Pancreas (tissue), 10 donors: Measurements from ENCODE around the gene KIF3A. TPM values are rescaled to one million over a fixed set of nuclear protein-coding genes. Genes with fewer than 3 reads are reported as not detected.

Experiments used
- ATAC-seq, 4 donors: fragments of 200-7000 bp; cut with Tn5 transposase; one replicate each; pipeline versions ENCODE4 v1.8.0 to v1.9.1; 2020; ENCODE audit warnings: mild to moderate bottlenecking in 4 of 4, moderate library complexity in 4 of 4
- DNase-seq, 6 donors: peaks; one replicate each; pipeline ENCODE4 v3.0.0-alpha.2; 2020
- FAIRE-seq: peaks from 2 replicates; lab custom pipeline; 2012; peaks lifted over from hg19 to GRCh38; lab: Jason Lieb, UNC
- H3K27ac ChIP-seq, 4 donors: fragments of 200-600 bp; sonication (generic); 1 replicate in 3 of 4; 2 replicates in 1 of 4; pipeline versions ENCODE4 v1.5.0 to v1.8.0; 2020
- H3K27me3 ChIP-seq, 4 donors: fragments of 200-600 bp; one replicate each; pipeline ENCODE4 v1.8.0; 2021
- H3K36me3 ChIP-seq, 3 donors: fragments of 200-600 bp; sonication (generic) in 1 of 3; one replicate each; pipeline versions ENCODE4 v1.5.0 to v1.8.0; 2020 to 2021
- H3K4me1 ChIP-seq, 3 donors: fragments of 200-600 bp; one replicate each; pipeline ENCODE4 v1.8.0; 2021
- H3K4me3 ChIP-seq, 4 donors: fragments of 200-600 bp; sonication (generic) in 2 of 4; one replicate each; pipeline versions ENCODE4 v1.5.0 to v1.8.0; 2020 to 2021
- H3K9me3 ChIP-seq, 4 donors: fragments of 200-600 bp; one replicate each; pipeline ENCODE4 v1.8.0; 2021
- WGBS, 2 donors: extraction: QIAGEN DNeasy Blood & Tissue Kit; methylation state at CpG; one replicate each; pipeline ENCODE4 v1.1.7; 2013; 5-methylcytosine and 5-hydroxymethylcytosine counted together
- intact Hi-C, 3 donors: fragments of 100-400 bp; cut with DNase I; formaldehyde crosslinking; loops; one replicate each; pipeline versions ENCODE4 v1.11.1 to v1.14.2; 2022
- polyA plus RNA-seq, 2 donors: library from polyadenylated mRNA; stranded (reverse); fragments of 200-250 nt; gene quantifications; one replicate each; pipeline ENCODE4 v1.2.3, GENCODE V29; 2013
- total RNA-seq, 6 donors: library from RNA; stranded (reverse); fragmentation: NEBNext Ultra II Directional in 4 of 6; extraction: Animal tissue kit (Norgen Biotek cat#: 25700) in 4 of 6; gene quantifications; one replicate each; pipeline versions ENCODE4 v1.2.1 to v1.2.4, GENCODE V29; 2021 to 2023
- TF ChIP-seq, protein P1 (sequence below), 4 donors: fragments of 200-600 bp; sonication (generic) in 3 of 4; IDR thresholded peaks; one replicate each; pipeline versions ENCODE4 v1.5.0 to v1.8.0; 2021; ENCODE audit warnings: antibody characterized with exemption in 4 of 4
- donor health status: healthy with polysubstance abuse.
- donor health status: DM: no; HTN: no; CAD: no; lungs with moderate emphysema.
- donor health status: DM: no; HTN: no; CAD: no.
- donor health status: control.
- donor health status: control.
- donor health status: Bipolar disorder and iron deficiency.
- donor health status: DM: yes; HTN: yes; CAD: no.
- donor health status: DM: no; HTN: no; CAD: no.
- donor health status: DM: no; HTN: no; CAD: no.
- donor health status: DM: yes; HTN: yes; CAD: no.

The KIF3A gene
- total and polyA plus RNA-seq, 8 donors: 2.4 to 6.3 (median 4.1) TPM

DNA sequence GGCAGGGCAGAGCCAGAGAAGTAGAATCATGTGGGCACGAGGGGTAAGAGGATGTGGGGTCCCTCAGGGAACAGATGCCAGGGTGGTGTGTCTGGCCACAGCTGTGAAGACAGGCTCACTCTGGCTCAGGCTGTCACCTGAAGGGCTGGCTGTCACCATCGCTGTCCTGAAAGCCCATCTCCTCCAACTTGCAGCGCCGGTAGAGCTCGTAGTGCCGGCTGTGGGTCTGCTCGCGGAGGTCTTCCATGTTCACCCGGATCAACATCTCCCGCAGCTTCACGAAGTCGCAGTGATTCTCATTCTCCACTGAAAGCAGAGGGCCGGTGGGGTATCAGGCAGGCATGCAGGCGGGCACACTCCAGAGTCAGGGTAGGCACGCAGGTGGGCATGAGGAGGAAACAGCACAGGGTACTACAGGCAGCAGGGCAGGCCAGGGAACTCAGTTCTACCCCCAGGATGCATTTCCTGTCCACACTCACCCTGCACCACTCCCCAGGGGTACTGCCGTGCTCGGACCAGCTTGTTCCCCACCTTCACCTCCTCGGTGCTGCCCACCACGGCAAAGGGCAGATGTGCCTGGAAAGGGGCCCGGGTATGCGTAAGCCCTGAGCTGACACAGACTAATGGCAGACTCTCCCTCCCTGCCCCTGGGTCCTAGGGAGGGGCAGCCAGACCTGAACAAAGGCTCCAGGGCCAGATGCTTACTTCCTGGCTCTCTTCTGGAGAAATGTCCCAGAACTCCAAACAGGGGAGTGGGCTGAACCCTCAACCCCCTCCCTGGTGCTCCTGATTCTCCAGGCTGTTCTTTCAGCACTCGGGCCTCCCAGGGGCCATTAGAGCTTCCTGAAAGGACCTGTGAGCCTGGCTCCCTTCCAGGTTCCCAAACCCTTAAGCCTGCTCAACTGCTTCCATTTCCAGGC lies 24.2 kb upstream of the KIF3A start:
- TF ChIP-seq, protein P1, sequence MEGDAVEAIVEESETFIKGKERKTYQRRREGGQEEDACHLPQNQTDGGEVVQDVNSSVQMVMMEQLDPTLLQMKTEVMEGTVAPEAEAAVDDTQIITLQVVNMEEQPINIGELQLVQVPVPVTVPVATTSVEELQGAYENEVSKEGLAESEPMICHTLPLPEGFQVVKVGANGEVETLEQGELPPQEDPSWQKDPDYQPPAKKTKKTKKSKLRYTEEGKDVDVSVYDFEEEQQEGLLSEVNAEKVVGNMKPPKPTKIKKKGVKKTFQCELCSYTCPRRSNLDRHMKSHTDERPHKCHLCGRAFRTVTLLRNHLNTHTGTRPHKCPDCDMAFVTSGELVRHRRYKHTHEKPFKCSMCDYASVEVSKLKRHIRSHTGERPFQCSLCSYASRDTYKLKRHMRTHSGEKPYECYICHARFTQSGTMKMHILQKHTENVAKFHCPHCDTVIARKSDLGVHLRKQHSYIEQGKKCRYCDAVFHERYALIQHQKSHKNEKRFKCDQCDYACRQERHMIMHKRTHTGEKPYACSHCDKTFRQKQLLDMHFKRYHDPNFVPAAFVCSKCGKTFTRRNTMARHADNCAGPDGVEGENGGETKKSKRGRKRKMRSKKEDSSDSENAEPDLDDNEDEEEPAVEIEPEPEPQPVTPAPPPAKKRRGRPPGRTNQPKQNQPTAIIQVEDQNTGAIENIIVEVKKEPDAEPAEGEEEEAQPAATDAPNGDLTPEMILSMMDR (IDR thresholded peaks at IDR 0.05): no peak
- peaks cover 0 to 37% (median 0%) of the 10 kb centered on the region in 3 donors for H3K36me3 ChIP-seq
- 94 to 95% methylated on average over 22 of the region's 22 CpGs for WGBS, 2 donors
- H3K4me3 ChIP-seq: no peak overlapping the region
- intact Hi-C loops: no loop called here
- H3K9me3 ChIP-seq: no peaks in the 10 kb centered on the region
- no peaks in the 10 kb centered on the region for H3K27me3 ChIP-seq
- DNase-seq (peak in 1 of 6 donors; percentile 51), ATAC-seq (no peak), FAIRE-seq (no peak)
- no peak overlapping the region for H3K27ac ChIP-seq
- H3K4me1 ChIP-seq: no peaks in the 10 kb centered on the region

DNA sequence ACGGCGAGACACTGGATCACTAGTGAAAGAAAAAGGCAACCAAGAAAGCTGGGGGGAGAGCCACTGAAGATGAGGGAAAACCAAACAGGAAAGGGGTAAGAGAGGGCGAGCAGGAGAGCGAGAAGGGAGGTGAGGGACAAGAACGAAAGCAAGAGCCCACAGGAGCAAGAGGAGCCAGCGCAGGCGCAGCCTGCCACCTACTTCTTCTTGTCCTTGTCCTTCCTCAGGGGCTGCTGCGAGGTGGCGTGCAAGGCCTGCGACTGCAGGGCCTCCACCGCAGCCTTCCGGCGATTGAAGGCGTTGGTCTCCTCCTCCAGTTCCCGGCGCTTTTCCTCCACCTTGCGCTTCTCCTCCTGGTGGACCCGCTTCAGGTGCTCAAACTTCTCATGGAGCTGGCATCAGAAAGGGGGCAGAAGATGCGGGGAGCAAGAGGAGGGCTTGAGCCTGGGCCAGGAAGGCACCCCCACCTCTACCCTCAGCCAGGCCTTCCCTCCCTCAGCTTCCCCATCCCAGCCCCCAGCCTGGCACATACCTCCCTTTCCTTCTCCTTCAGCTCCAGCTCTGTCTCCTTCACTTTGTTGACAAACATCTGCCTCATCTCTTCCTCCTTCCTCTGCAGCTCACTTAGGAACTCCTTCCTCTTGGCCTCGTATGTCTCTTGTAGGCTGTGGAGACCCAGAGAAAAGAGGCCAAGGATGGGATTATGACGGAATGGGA lies 23.4 kb upstream of the KIF3A start:
- peak in 1 of 6 donors; percentile 36 for DNase-seq
- ATAC-seq: no peak
- Histone ChIP-seq H3K36me3 (peaks cover 0 to 37% (median 0%) of the 10 kb centered on the region in 3 donors), H3K4me3 (no peak overlapping the region), H3K27me3 (no peaks in the 10 kb centered on the region), H3K4me1 (no peaks in the 10 kb centered on the region), H3K9me3 (no peaks in the 10 kb centered on the region), H3K27ac (no peak overlapping the region)
- no peak for FAIRE-seq
- WGBS, 2 donors: 95% methylated on average over 19 to 21 of the region's 21 CpGs
- intact Hi-C loops: no loop called here
- TF ChIP-seq, protein P1 (IDR thresholded peaks at IDR 0.05): no peak

DNA sequence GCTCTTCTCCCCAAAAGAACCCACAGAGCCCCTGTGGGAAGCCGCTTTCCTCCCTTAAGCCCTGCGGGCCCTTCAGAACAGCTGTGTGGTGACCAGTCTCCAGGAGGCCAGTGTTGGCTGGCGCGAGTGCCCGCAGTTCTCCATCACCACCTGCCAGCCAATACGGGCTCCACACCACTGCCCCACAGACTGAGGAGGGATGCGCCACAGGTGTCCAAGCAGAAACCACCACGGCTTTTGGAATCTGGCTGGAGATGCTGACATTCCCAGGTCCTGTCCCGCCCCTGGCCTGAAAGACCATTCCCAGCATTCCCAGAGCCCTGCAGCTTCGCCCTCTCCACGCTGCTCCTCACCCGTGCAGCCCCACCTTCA lies 22.7 kb upstream of the KIF3A start:
- 94 to 96% methylated on average over 12 of the region's 12 CpGs for WGBS, 2 donors
- peaks cover 0 to 35% (median 0%) of the 10 kb centered on the region in 3 donors for H3K36me3 ChIP-seq
- H3K27me3 ChIP-seq: no peaks in the 10 kb centered on the region
- DNase-seq (peak in 1 of 6 donors; percentile 36), FAIRE-seq (no peak), ATAC-seq (no peak)
- no peak overlapping the region for H3K27ac ChIP-seq
- TF ChIP-seq, protein P1 (IDR thresholded peaks at IDR 0.05): no peak
- H3K9me3 ChIP-seq: no peaks in the 10 kb centered on the region
- intact Hi-C loops: no loop called here
- H3K4me3 ChIP-seq: no peak overlapping the region
- no peaks in the 10 kb centered on the region for H3K4me1 ChIP-seq

DNA sequence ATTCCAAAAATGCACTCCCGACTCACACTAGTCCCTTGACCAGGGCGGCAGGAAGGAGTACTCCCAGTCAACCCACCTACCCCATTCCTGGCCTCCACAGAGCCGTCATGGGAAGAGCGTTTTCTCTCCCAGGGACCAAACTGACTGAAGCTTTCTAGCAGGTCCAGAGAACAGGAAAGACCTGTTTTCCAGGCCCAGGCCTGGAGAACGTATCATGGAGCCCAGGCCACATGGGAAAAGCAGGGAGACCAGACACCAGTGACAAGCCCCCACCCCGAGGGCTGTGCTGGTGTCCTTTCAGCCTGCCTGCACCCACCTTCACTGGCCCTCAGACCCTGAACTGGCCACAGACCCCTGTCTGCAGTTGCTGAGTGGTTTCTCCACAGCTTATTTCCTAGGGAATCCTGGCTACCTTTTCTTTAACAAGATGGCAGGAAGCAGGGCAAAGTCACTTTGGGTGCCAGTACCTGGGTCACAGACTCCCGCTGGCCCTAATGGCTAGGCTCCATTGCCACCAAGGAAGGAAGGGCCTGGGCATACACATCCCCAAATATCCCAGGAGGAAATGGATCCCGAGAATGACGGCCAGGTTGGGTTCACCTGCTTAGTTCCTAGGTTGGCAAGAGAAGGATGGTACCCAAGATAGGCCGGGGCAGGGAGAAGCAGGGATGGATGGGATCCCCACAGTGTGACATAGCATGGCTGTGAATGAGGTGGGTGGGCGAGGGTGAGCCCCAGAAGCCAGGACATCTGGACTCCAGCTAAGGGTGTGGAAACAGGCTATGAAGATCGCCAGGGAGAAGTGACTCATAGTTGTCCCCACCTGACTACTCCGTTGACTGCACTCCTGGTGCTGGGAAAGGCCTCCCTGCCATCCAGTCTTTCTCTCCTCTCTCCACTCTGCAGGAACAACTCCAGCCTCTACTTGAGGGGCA lies 22.0 kb upstream of the KIF3A start:
- no peak for DNase-seq

More for the DNA sequence above, 22.0 kb upstream of the KIF3A start:
- Histone ChIP-seq H3K4me3 (no peak overlapping the region), H3K27me3 (no peaks in the 10 kb centered on the region), H3K27ac (no peak overlapping the region), H3K9me3 (no peaks in the 10 kb centered on the region), H3K4me1 (no peaks in the 10 kb centered on the region), H3K36me3 (peaks cover 0 to 29% (median 0%) of the 10 kb centered on the region in 3 donors)
- ATAC-seq (peak in 1 of 4 donors; percentile 29), FAIRE-seq (no peak)
- intact Hi-C loops: no loop called here
- TF ChIP-seq, protein P1 (IDR thresholded peaks at IDR 0.05): no peak
- WGBS, 2 donors: 88 to 90% methylated on average over 13 of the region's 13 CpGs
